ENCODE results near the gene SLC36A2.
"Not testable (repeated sequence)": the region's sequence is repeated elsewhere in the genome, so short reads cannot be mapped to it uniquely, and the experiment has no call there.

Gene SLC36A2

GRCh38 chr5:151326266-151326665, 21.1 kb downstream of the SLC36A2 start:
- no peak for DNase-seq (ENCODE audit: low read depth)

GRCh38 chr5:151320481-151320880, 26.9 kb downstream of the SLC36A2 start:
- no peak for DNase-seq (ENCODE audit: low read depth)

- DNase-seq (ENCODE audit: low read depth): no peak
These were observed 28.3 kb downstream of the SLC36A2 start for GRCh38 chr5:151318850-151319732.

GRCh38 chr5:151317871-151318270, 29.5 kb downstream of the SLC36A2 start:
- DNase-seq (ENCODE audit: low read depth): no peak

- peak; percentile 16 for DNase-seq (ENCODE audit: low read depth)
These were observed 31.3 kb downstream of the SLC36A2 start for GRCh38 chr5:151315998-151316597.

GRCh38 chr5:151313357-151313756, 34.0 kb downstream of the SLC36A2 start:
- DNase-seq (ENCODE audit: low read depth): no peak

- no peak for DNase-seq (ENCODE audit: low read depth)
These were observed 34.5 kb downstream of the SLC36A2 start for GRCh38 chr5:151312756-151313324.

- DNase-seq (ENCODE audit: low read depth): no peak
These were observed 36.4 kb downstream of the SLC36A2 start for GRCh38 chr5:151310932-151311331.

GRCh38 chr5:151309821-151310220, 37.5 kb downstream of the SLC36A2 start:
- not testable (repeated sequence) for DNase-seq (ENCODE audit: low read depth)

GRCh38 chr5:151309266-151309665, 38.1 kb downstream of the SLC36A2 start:
- DNase-seq (ENCODE audit: low read depth): not testable (repeated sequence)

GRCh38 chr5:151303666-151304065, 43.7 kb downstream of the SLC36A2 start, which contains the start of gene SLC36A3:
Gene SLC36A3, minus strand, starts transcription at chr5:151303766. Its CDS starts 412 bp downstream, at chr5:151303354.
- no peak for DNase-seq (ENCODE audit: low read depth)

GRCh38 chr5:151298063-151298855, 49.1 kb downstream of the SLC36A2 start:
- DNase-seq (ENCODE audit: low read depth): no peak

- DNase-seq (ENCODE audit: low read depth): no peak
These were observed 50.4 kb downstream of the SLC36A2 start for GRCh38 chr5:151296974-151297373.

- DNase-seq (ENCODE audit: low read depth): no peak
These were observed 50.9 kb downstream of the SLC36A2 start for GRCh38 chr5:151296478-151296830.

GRCh38 chr5:151295791-151296477, 51.4 kb downstream of the SLC36A2 start:
- no peak for DNase-seq (ENCODE audit: low read depth)

GRCh38 chr5:151295138-151295537, 52.2 kb downstream of the SLC36A2 start:
- no peak for DNase-seq (ENCODE audit: low read depth)

- no peak for DNase-seq (ENCODE audit: low read depth)
These were observed 53.7 kb downstream of the SLC36A2 start for GRCh38 chr5:151293624-151294023.

- DNase-seq (ENCODE audit: low read depth): no peak
These were observed 59.2 kb downstream of the SLC36A2 start for GRCh38 chr5:151288180-151288579.

GRCh38 chr5:151286246-151286645, 61.1 kb downstream of the SLC36A2 start:
- DNase-seq (ENCODE audit: low read depth): no peak

- no peak for DNase-seq (ENCODE audit: low read depth)
These were observed 61.7 kb downstream of the SLC36A2 start for GRCh38 chr5:151285683-151286082.

GRCh38 chr5:151284392-151284967, 62.9 kb downstream of the SLC36A2 start:
- DNase-seq (ENCODE audit: low read depth): no peak
